H9 (cell line): ENCODE data around the gene CLK4. TPM values are rescaled to one million over a fixed set of nuclear protein-coding genes. Genes with fewer than 3 reads are reported as not detected.

Source experiments
- DNase-seq: peaks from one replicate; pipeline ENCODE4 v3.0.0-alpha.2; 2017
- H2AFZ ChIP-seq: one replicate; pipeline ENCODE4 v1.6.1; 2013; ENCODE audit warnings: mild to moderate bottlenecking, low read length, control low read depth, moderate library complexity
- H2AK5ac ChIP-seq: 2 replicates; pipeline ENCODE4 v1.6.1; 2013; ENCODE audit warnings: low read length, control low read depth, mixed read lengths; ENCODE audit not compliant: insufficient read length
- H2BK120ac ChIP-seq: one replicate; pipeline ENCODE4 v1.6.1; 2013; ENCODE audit warnings: low read depth, mild to moderate bottlenecking, low read length, control low read depth, inconsistent platforms; ENCODE audit not compliant: poor library complexity, severe bottlenecking
- H2BK12ac ChIP-seq: 2 replicates; pipeline ENCODE4 v1.6.1; 2013; ENCODE audit warnings: low read length, control low read depth, mixed read lengths, low read depth; ENCODE audit not compliant: insufficient read length
- H2BK15ac ChIP-seq: 2 replicates; pipeline ENCODE4 v1.6.1; 2013; ENCODE audit warnings: low read depth, low read length, control low read depth
- H2BK20ac ChIP-seq: one replicate; pipeline ENCODE4 v1.6.1; 2013; ENCODE audit warnings: low read depth, mild to moderate bottlenecking, low read length, control low read depth, inconsistent platforms; ENCODE audit not compliant: poor library complexity, severe bottlenecking
- H2BK5ac ChIP-seq: 2 replicates; pipeline ENCODE4 v1.6.1; 2013; ENCODE audit warnings: low read length, control low read depth, mixed read lengths; ENCODE audit not compliant: insufficient read length
- H3K14ac ChIP-seq: 2 replicates; pipeline ENCODE4 v1.6.1; 2013; ENCODE audit warnings: low read length, control low read depth; ENCODE audit not compliant: insufficient read depth
- H3K18ac ChIP-seq: 2 replicates; pipeline ENCODE4 v1.6.1; 2013; ENCODE audit warnings: low read depth, mild to moderate bottlenecking, mixed read lengths, low read length, control low read depth; ENCODE audit not compliant: insufficient read length
- H3K23ac ChIP-seq: 2 replicates; pipeline ENCODE4 v1.6.1; 2013; ENCODE audit warnings: low read length, control low read depth, mixed read lengths, low read depth; ENCODE audit not compliant: insufficient read length
- H3K23me2 ChIP-seq: 2 replicates; pipeline ENCODE4 v1.6.1; 2013; ENCODE audit warnings: low read depth, mild to moderate bottlenecking, mixed read lengths, low read length, control low read depth; ENCODE audit not compliant: insufficient read length, poor library complexity, severe bottlenecking
- H3K27ac ChIP-seq: 2 replicates; pipeline ENCODE4 v1.5.1; 2013; ENCODE audit warnings: low read length, control low read depth, mixed read lengths, low read depth; ENCODE audit not compliant: insufficient read length
- H3K27me3 ChIP-seq: 2 replicates; pipeline ENCODE4 v1.6.1; 2013; ENCODE audit warnings: low read length, control low read depth, inconsistent platforms; ENCODE audit not compliant: insufficient read depth
- H3K4ac ChIP-seq: 2 replicates; pipeline ENCODE4 v1.6.1; 2013; ENCODE audit warnings: low read depth, mild to moderate bottlenecking, control low read depth, inconsistent platforms, low read length, moderate library complexity
- H3K4me1 ChIP-seq: 2 replicates; pipeline ENCODE4 v1.6.1; 2013; ENCODE audit warnings: low read length, control low read depth, inconsistent platforms; ENCODE audit not compliant: insufficient read depth
- H3K4me2 ChIP-seq: 2 replicates; pipeline ENCODE4 v1.6.1; 2013; ENCODE audit warnings: low read length, control low read depth, mixed read lengths; ENCODE audit not compliant: insufficient read length, insufficient read depth
- H3K56ac ChIP-seq: 2 replicates; pipeline ENCODE4 v1.6.1; 2013; ENCODE audit warnings: low read depth, mild to moderate bottlenecking, mixed read lengths, low read length, control low read depth; ENCODE audit not compliant: insufficient read length
- H3K79me1 ChIP-seq: 2 replicates; pipeline ENCODE4 v1.6.1; 2013; ENCODE audit warnings: low read depth, mild to moderate bottlenecking, moderate library complexity, low read length, control low read depth, inconsistent platforms; ENCODE audit not compliant: insufficient read depth, poor library complexity, severe bottlenecking
- H3K79me2 ChIP-seq: 2 replicates; pipeline ENCODE4 v1.6.1; 2013; ENCODE audit warnings: low read length, control low read depth, inconsistent platforms; ENCODE audit not compliant: insufficient read depth
- H3K9ac ChIP-seq: 2 replicates; pipeline ENCODE4 v1.6.1; 2013; ENCODE audit warnings: low read length, control low read depth, mixed read lengths; ENCODE audit not compliant: insufficient read length; ENCODE audit errors: extremely low read depth
- H3K9me3 ChIP-seq: one replicate; pipeline ENCODE4 v1.6.1; 2013; ENCODE audit warnings: low read depth, low read length, inconsistent platforms; ENCODE audit not compliant: control insufficient read depth
- H3T11ph ChIP-seq: one replicate; pipeline ENCODE4 v1.6.1; 2013; ENCODE audit warnings: mild to moderate bottlenecking, low read length, control low read depth, inconsistent platforms
- H4K20me1 ChIP-seq: one replicate; pipeline ENCODE4 v1.6.1; 2013; ENCODE audit not compliant: control insufficient read depth, insufficient read length, insufficient read depth
- H4K5ac ChIP-seq: 2 replicates; pipeline ENCODE4 v1.6.1; 2013; ENCODE audit warnings: low read depth, mild to moderate bottlenecking, mixed read lengths, low read length, control low read depth; ENCODE audit not compliant: insufficient read length
- H4K8ac ChIP-seq: replicated peaks from 2 replicates; pipeline ENCODE4 v1.6.1; 2013; ENCODE audit warnings: low read length, control low read depth, mixed read lengths, low read depth; ENCODE audit not compliant: insufficient read length
- H4K91ac ChIP-seq: 2 replicates; pipeline ENCODE4 v1.6.1; 2013; ENCODE audit warnings: low read depth, mild to moderate bottlenecking, moderate library complexity, mixed read lengths, low read length, control low read depth; ENCODE audit not compliant: insufficient read length
- H3K27ac Mint-ChIP-seq, 3 experiments: 2 replicates in 2 of 3; 3 replicates in 1 of 3; pipeline ENCODE4 v1.8.0; 2020 to 2021; ENCODE audit warnings: mixed read lengths in 3 of 3, mild to moderate bottlenecking in 1 of 3, moderate library complexity in 1 of 3
- H3K27me3 Mint-ChIP-seq: 2 replicates; pipeline ENCODE4 v1.8.0; 2021; ENCODE audit warnings: low read depth, mild to moderate bottlenecking, moderate library complexity, mixed read lengths
- H3K36me3 Mint-ChIP-seq, 3 experiments: 2 replicates in 2 of 3; 3 replicates in 1 of 3; pipeline ENCODE4 v1.8.0; 2020 to 2021; ENCODE audit warnings: low read depth in 3 of 3, mixed read lengths in 3 of 3; ENCODE audit not compliant: insufficient read depth in 1 of 3
- H3K4me1 Mint-ChIP-seq, 2 experiments: 2 replicates each; pipeline ENCODE4 v1.8.0; 2020; ENCODE audit warnings: mixed read lengths in 2 of 2
- H3K4me3 Mint-ChIP-seq, 2 experiments: 2 replicates in 1 of 2; 3 replicates in 1 of 2; pipeline ENCODE4 v1.8.0; 2020 to 2021; ENCODE audit warnings: mild to moderate bottlenecking in 2 of 2, mixed read lengths in 2 of 2, moderate library complexity in 1 of 2
- H3K9me3 Mint-ChIP-seq, 2 experiments: 2 replicates in 1 of 2; 3 replicates in 1 of 2; pipeline ENCODE4 v1.8.0; 2020; ENCODE audit warnings: mild to moderate bottlenecking in 2 of 2, mixed read lengths in 2 of 2, moderate library complexity in 1 of 2
- WGBS: extraction: QIAGEN DNeasy Blood & Tissue Kit; methylation state at CpG from one replicate; pipeline ENCODE4 v1.1.7; 2013; ENCODE audit warnings: missing lambda C conversion rate, low lambda C conversion rate, mixed read lengths; ENCODE audit not compliant: insufficient read length; ENCODE audit errors: extremely low coverage; 5-methylcytosine and 5-hydroxymethylcytosine counted together
- total RNA-seq: library from RNA; stranded (reverse); gene quantifications from 2 replicates; pipeline ENCODE4 v1.2.1, GENCODE V29; 2021
- TF ChIP-seq, protein P1 (sequence below): fragments of 200-600 bp; sonication (generic); conservative IDR thresholded peaks from 3 replicates; pipeline ENCODE4 v1.8.0; 2021; ENCODE audit warnings: antibody characterized with exemption, mild to moderate bottlenecking

CLK4 gene
- total RNA-seq, 1 experiment from 2014 or later = 12.5 TPM

DNA sequence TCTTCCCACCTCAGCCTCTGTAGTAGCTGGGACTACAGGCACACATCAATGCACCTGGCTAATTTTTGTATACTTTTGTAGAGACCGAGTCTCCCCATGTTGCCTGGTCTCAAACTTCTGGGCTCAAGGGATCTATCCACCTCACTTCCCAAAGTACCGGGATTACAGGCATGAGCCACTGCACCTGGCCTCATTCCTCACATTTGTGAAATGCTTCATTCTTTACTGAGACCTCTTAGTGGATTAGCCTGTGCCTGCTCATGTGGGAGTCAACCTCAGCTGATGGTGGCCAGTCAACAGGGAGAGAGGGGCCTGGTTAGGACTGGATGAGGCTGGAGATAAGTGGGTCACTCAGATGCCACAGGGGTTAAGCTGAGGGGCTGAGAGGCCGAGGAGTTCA lies 37.3 kb upstream of the CLK4 start:
- H2BK15ac ChIP-seq = no peak overlapping the region
- H4K91ac ChIP-seq = no peak overlapping the region
- DNase-seq = no peak
- TF ChIP-seq, protein P1, sequence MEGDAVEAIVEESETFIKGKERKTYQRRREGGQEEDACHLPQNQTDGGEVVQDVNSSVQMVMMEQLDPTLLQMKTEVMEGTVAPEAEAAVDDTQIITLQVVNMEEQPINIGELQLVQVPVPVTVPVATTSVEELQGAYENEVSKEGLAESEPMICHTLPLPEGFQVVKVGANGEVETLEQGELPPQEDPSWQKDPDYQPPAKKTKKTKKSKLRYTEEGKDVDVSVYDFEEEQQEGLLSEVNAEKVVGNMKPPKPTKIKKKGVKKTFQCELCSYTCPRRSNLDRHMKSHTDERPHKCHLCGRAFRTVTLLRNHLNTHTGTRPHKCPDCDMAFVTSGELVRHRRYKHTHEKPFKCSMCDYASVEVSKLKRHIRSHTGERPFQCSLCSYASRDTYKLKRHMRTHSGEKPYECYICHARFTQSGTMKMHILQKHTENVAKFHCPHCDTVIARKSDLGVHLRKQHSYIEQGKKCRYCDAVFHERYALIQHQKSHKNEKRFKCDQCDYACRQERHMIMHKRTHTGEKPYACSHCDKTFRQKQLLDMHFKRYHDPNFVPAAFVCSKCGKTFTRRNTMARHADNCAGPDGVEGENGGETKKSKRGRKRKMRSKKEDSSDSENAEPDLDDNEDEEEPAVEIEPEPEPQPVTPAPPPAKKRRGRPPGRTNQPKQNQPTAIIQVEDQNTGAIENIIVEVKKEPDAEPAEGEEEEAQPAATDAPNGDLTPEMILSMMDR = no peak
- H4K8ac ChIP-seq = no peak overlapping the region
- H2BK120ac ChIP-seq = no peak overlapping the region
- H3K79me2 ChIP-seq = no peaks in the 10 kb centered on the region
- no peaks in the 10 kb centered on the region for H3K4me1 ChIP-seq
- H4K20me1 ChIP-seq = no peaks in the 10 kb centered on the region
- no peak overlapping the region for H3K14ac ChIP-seq
- no peak overlapping the region for H2BK5ac ChIP-seq
- no peak overlapping the region for H2AK5ac ChIP-seq
- H3K79me1 ChIP-seq = no peaks in the 10 kb centered on the region
- no peak overlapping the region for H3K4ac ChIP-seq
- no peaks in the 10 kb centered on the region for H3K23me2 ChIP-seq
- peaks cover 15 to 50% of the 10 kb centered on the region in 2 experiments for H3K9me3 Mint-ChIP-seq
- H3T11ph ChIP-seq = no peak overlapping the region
- no peak overlapping the region for H4K5ac ChIP-seq
- H3K4me2 ChIP-seq = no peak overlapping the region
- H3K9ac ChIP-seq = no peak overlapping the region
- no peak overlapping the region for H3K27ac ChIP-seq
- H3K27me3 ChIP-seq = no peaks in the 10 kb centered on the region
- no peak overlapping the region for H2BK12ac ChIP-seq
- H3K4me3 Mint-ChIP-seq = no peak overlapping the region
- no peak overlapping the region for H2BK20ac ChIP-seq
- peaks cover 0 to 2% of the 10 kb centered on the region in 2 experiments; a peak in 1 of 4 replicates for H3K4me1 Mint-ChIP-seq
- WGBS = no CpG with 5 or more reads among the region's 3 CpGs
- peaks cover 0 to 3% (median 0%) of the 10 kb centered on the region in 3 experiments; a peak in 2 of 7 replicates for H3K36me3 Mint-ChIP-seq
- no peak overlapping the region for H3K27ac Mint-ChIP-seq
- H3K27me3 Mint-ChIP-seq = peaks cover 12% of the 10 kb centered on the region
- no peak overlapping the region for H3K18ac ChIP-seq
- no peak overlapping the region for H2AFZ ChIP-seq
- no peak overlapping the region for H3K56ac ChIP-seq
- no peak overlapping the region for H3K23ac ChIP-seq
- H3K9me3 ChIP-seq = no peaks in the 10 kb centered on the region
